ENCODE data around the gene CYP26B1. TPM values are rescaled to one million over a fixed set of nuclear protein-coding genes. Genes with fewer than 3 reads are reported as not detected.

The CYP26B1 gene
- total RNA-seq, 1 donor from 2014 or later = 1.2 TPM

GRCh38 chr2:72166279-72166678, 18.6 kb upstream of the CYP26B1 start:
- H3K4me2 ChIP-seq (ENCODE audit: low read length) = peak overlapping the region; percentile 22
- H4K20me1 ChIP-seq (ENCODE audit: insufficient read depth, low read length) = no peaks in the 10 kb centered on the region
- H3K27ac Mint-ChIP-seq (ENCODE audit: unreplicated experiment) = no peak overlapping the region
- H3K4me3 Mint-ChIP-seq (ENCODE audit: unreplicated experiment) = no peak overlapping the region
- H2AFZ ChIP-seq (ENCODE audit: low read depth, low read length) = no peak overlapping the region
- H3K4me3 ChIP-seq (ENCODE audit: insufficient read depth, low read depth, low read length) = no peak overlapping the region
- no peaks in the 10 kb centered on the region for H3K9me3 ChIP-seq (ENCODE audit: insufficient read depth, low read depth, low read length)
- H3K4me1 ChIP-seq (ENCODE audit: insufficient read depth, low read length) = no peaks in the 10 kb centered on the region
- peaks cover 9% of the 10 kb centered on the region for H3K4me1 Mint-ChIP-seq (ENCODE audit: low read depth, unreplicated experiment)
- TF ChIP-seq EZH2 (IDR thresholded peaks at IDR 0.05; ENCODE audit: insufficient read depth, low read length) (no peak), CTCF (IDR thresholded peaks at IDR 0.05; ENCODE audit: insufficient read depth, low read depth, low read length) (no peak)
- no peak overlapping the region for H3K27ac ChIP-seq (ENCODE audit: low read depth, low read length)
- no peaks in the 10 kb centered on the region for H3K36me3 Mint-ChIP-seq (ENCODE audit: low read depth, unreplicated experiment)
- no peaks in the 10 kb centered on the region for H3K79me2 ChIP-seq (ENCODE audit: insufficient read depth, low read length)
- DNase-seq (ENCODE audit: low read depth) (no peak), FAIRE-seq (no peak)
- H3K27me3 Mint-ChIP-seq (ENCODE audit: low read depth, unreplicated experiment) = peaks cover 7% of the 10 kb centered on the region
- H3K9me3 Mint-ChIP-seq (ENCODE audit: unreplicated experiment) = no peaks in the 10 kb centered on the region
- H3K36me3 ChIP-seq (ENCODE audit: insufficient read depth, low read length) = no peaks in the 10 kb centered on the region
- no peak overlapping the region for H3K9ac ChIP-seq (ENCODE audit: low read length)
- no peaks in the 10 kb centered on the region for H3K27me3 ChIP-seq (ENCODE audit: insufficient read depth, low read length)

GRCh38 chr2:72165792-72166191, 18.1 kb upstream of the CYP26B1 start:
- Mint-ChIP-seq H3K27ac (ENCODE audit: unreplicated experiment) (no peak overlapping the region), H3K36me3 (ENCODE audit: low read depth, unreplicated experiment) (no peaks in the 10 kb centered on the region), H3K9me3 (ENCODE audit: unreplicated experiment) (no peaks in the 10 kb centered on the region), H3K4me1 (ENCODE audit: low read depth, unreplicated experiment) (peaks cover 7% of the 10 kb centered on the region), H3K27me3 (ENCODE audit: low read depth, unreplicated experiment) (peaks cover 9% of the 10 kb centered on the region), H3K4me3 (ENCODE audit: unreplicated experiment) (no peak overlapping the region)
- Histone ChIP-seq H3K9me3 (ENCODE audit: insufficient read depth, low read depth, low read length) (no peaks in the 10 kb centered on the region), H3K27ac (ENCODE audit: low read depth, low read length) (no peak overlapping the region), H3K4me2 (ENCODE audit: low read length) (no peak overlapping the region), H3K36me3 (ENCODE audit: insufficient read depth, low read length) (no peaks in the 10 kb centered on the region), H3K9ac (ENCODE audit: low read length) (no peak overlapping the region), H3K4me3 (ENCODE audit: insufficient read depth, low read depth, low read length) (no peak overlapping the region), H2AFZ (ENCODE audit: low read depth, low read length) (no peak overlapping the region), H4K20me1 (ENCODE audit: insufficient read depth, low read length) (no peaks in the 10 kb centered on the region), H3K79me2 (ENCODE audit: insufficient read depth, low read length) (no peaks in the 10 kb centered on the region), H3K27me3 (ENCODE audit: insufficient read depth, low read length) (no peaks in the 10 kb centered on the region), H3K4me1 (ENCODE audit: insufficient read depth, low read length) (no peaks in the 10 kb centered on the region)
- TF ChIP-seq CTCF (IDR thresholded peaks at IDR 0.05; ENCODE audit: insufficient read depth, low read depth, low read length) = no peak
- TF ChIP-seq EZH2 (IDR thresholded peaks at IDR 0.05; ENCODE audit: insufficient read depth, low read length) = no peak
- FAIRE-seq = no peak
- DNase-seq (ENCODE audit: low read depth) = peak; percentile 32

GRCh38 chr2:72162574-72162973, 14.9 kb upstream of the CYP26B1 start:
- TF ChIP-seq EZH2 (IDR thresholded peaks at IDR 0.05; ENCODE audit: insufficient read depth, low read length) = no peak
- TF ChIP-seq CTCF (IDR thresholded peaks at IDR 0.05; ENCODE audit: insufficient read depth, low read depth, low read length) = no peak
- Histone ChIP-seq H2AFZ (ENCODE audit: low read depth, low read length) (no peak overlapping the region), H3K9ac (ENCODE audit: low read length) (no peak overlapping the region), H3K36me3 (ENCODE audit: insufficient read depth, low read length) (no peaks in the 10 kb centered on the region), H3K4me2 (ENCODE audit: low read length) (no peak overlapping the region), H3K27ac (ENCODE audit: low read depth, low read length) (no peak overlapping the region), H3K9me3 (ENCODE audit: insufficient read depth, low read depth, low read length) (no peaks in the 10 kb centered on the region), H3K79me2 (ENCODE audit: insufficient read depth, low read length) (no peaks in the 10 kb centered on the region), H3K27me3 (ENCODE audit: insufficient read depth, low read length) (peaks cover 7% of the 10 kb centered on the region), H4K20me1 (ENCODE audit: insufficient read depth, low read length) (no peaks in the 10 kb centered on the region), H3K4me3 (ENCODE audit: insufficient read depth, low read depth, low read length) (no peak overlapping the region), H3K4me1 (ENCODE audit: insufficient read depth, low read length) (no peaks in the 10 kb centered on the region)
- peaks cover 2% of the 10 kb centered on the region for H3K9me3 Mint-ChIP-seq (ENCODE audit: unreplicated experiment)
- H3K4me3 Mint-ChIP-seq (ENCODE audit: unreplicated experiment) = no peak overlapping the region
- H3K27me3 Mint-ChIP-seq (ENCODE audit: low read depth, unreplicated experiment) = peaks cover 29% of the 10 kb centered on the region
- DNase-seq (ENCODE audit: low read depth) = no peak
- no peak for FAIRE-seq
- H3K4me1 Mint-ChIP-seq (ENCODE audit: low read depth, unreplicated experiment) = peaks cover 7% of the 10 kb centered on the region
- no peaks in the 10 kb centered on the region for H3K36me3 Mint-ChIP-seq (ENCODE audit: low read depth, unreplicated experiment)
- H3K27ac Mint-ChIP-seq (ENCODE audit: unreplicated experiment) = no peak overlapping the region

Measured in astrocyte (in vitro differentiated cells and primary cell).